ENCODE data around the gene LRRC75A. TPM values are rescaled to one million over a fixed set of nuclear protein-coding genes. Genes with fewer than 3 reads are reported as not detected.

LRRC75A gene
- total RNA-seq, 1 donor from 2014 or later: 0.96 TPM

GRCh38 chr17:16434662-16435061 lies 57.3 kb downstream of the LRRC75A start:
- peaks cover 8% of the 10 kb centered on the region for H3K36me3 ChIP-seq
- intact Hi-C loops (cut with micrococcal nuclease): no loop called here
- H3K4me1 ChIP-seq: peaks cover 13% of the 10 kb centered on the region
- no peaks in the 10 kb centered on the region for H3K27me3 ChIP-seq (ENCODE audit: low read depth)
- H3K4me3 ChIP-seq: no peak overlapping the region
- TF ChIP-seq CTCF (IDR thresholded peaks at IDR 0.05; ENCODE audit: borderline replicate concordance): no peak
- no peak for DNase-seq
- no peak overlapping the region for H3K27ac ChIP-seq (replicated peaks)
- no peaks in the 10 kb centered on the region for H3K9me3 ChIP-seq (replicated peaks)

GRCh38 chr17:16433514-16433913 lies 58.5 kb downstream of the LRRC75A start:
- Histone ChIP-seq H3K4me3 (no peak overlapping the region), H3K27me3 (ENCODE audit: low read depth) (no peaks in the 10 kb centered on the region), H3K36me3 (peaks cover 17% of the 10 kb centered on the region), H3K4me1 (peaks cover 4% of the 10 kb centered on the region), H3K27ac (replicated peaks) (no peak overlapping the region), H3K9me3 (replicated peaks) (no peaks in the 10 kb centered on the region)
- intact Hi-C loops (cut with micrococcal nuclease): no loop called here
- TF ChIP-seq CTCF (IDR thresholded peaks at IDR 0.05; ENCODE audit: borderline replicate concordance): no peak
- no peak for DNase-seq

DNA sequence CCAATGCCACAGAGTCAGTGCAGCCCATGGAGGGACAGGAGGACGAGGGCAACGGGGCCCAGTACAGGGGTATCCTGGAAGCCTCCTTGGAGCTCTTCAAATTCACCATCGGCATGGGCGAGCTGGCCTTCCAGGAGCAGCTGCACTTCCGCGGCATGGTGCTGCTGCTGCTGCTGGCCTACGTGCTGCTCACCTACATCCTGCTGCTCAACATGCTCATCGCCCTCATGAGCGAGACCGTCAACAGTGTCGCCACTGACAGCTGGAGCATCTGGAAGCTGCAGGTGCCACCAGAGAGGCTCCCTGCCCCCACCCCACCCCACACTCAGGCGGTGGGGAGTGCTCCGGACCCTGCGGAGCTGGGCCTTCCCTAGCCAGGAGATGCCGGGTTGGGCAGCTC lies 60.0 kb downstream of the LRRC75A start:
- no peak overlapping the region for H3K4me3 ChIP-seq
- TF ChIP-seq CTCF (IDR thresholded peaks at IDR 0.05; ENCODE audit: borderline replicate concordance): no peak
- intact Hi-C loops (cut with micrococcal nuclease): no loop called here
- no peak for DNase-seq
- peaks cover 4% of the 10 kb centered on the region for H3K4me1 ChIP-seq
- H3K27me3 ChIP-seq (ENCODE audit: low read depth): no peaks in the 10 kb centered on the region
- no peak overlapping the region for H3K27ac ChIP-seq (replicated peaks)
- peaks cover 28% of the 10 kb centered on the region for H3K36me3 ChIP-seq
- no peaks in the 10 kb centered on the region for H3K9me3 ChIP-seq (replicated peaks)

DNA sequence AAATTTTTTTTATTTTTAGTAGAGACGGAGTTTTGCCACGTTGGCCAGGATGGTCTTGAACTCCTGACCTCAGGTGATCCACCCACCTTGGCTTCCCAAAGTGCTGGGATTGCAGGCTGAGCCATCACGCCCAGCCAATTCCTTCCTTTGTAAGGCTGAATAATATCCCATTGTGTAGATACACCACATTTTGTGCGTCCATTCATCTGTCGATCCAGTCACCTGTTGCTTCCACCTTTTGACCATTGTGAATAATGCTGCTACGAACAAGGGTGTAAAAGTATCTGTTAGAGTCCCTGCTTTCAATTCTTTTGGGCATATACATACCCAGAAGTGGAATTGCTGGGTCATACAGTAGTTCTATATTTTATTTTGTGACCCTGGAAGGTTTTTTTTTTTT lies 61.3 kb downstream of the LRRC75A start:
- intact Hi-C loops (cut with micrococcal nuclease): no loop called here
- Histone ChIP-seq H3K4me1 (peaks cover 4% of the 10 kb centered on the region), H3K27me3 (ENCODE audit: low read depth) (no peaks in the 10 kb centered on the region), H3K27ac (replicated peaks) (no peak overlapping the region), H3K9me3 (replicated peaks) (no peaks in the 10 kb centered on the region), H3K36me3 (peaks cover 40% of the 10 kb centered on the region), H3K4me3 (no peak overlapping the region)
- TF ChIP-seq CTCF (IDR thresholded peaks at IDR 0.05; ENCODE audit: borderline replicate concordance): no peak
- DNase-seq: no peak

- no peak for DNase-seq
- peaks cover 41% of the 10 kb centered on the region for H3K36me3 ChIP-seq
- no peaks in the 10 kb centered on the region for H3K9me3 ChIP-seq (replicated peaks)
- no peaks in the 10 kb centered on the region for H3K27me3 ChIP-seq (ENCODE audit: low read depth)
- peaks cover 4% of the 10 kb centered on the region for H3K4me1 ChIP-seq
- H3K27ac ChIP-seq (replicated peaks): no peak overlapping the region
- H3K4me3 ChIP-seq: no peak overlapping the region
- intact Hi-C loops (cut with micrococcal nuclease): no loop called here
- no peak for TF ChIP-seq CTCF (IDR thresholded peaks at IDR 0.05; ENCODE audit: borderline replicate concordance)
Measured at GRCh38 chr17:16429083-16429482, 62.9 kb downstream of the LRRC75A start.

Measured in left ventricle myocardium inferior (tissue), 1 donor.